K562 (cell line): ENCODE results near the gene ADARB2. TPM values are rescaled to one million over a fixed set of nuclear protein-coding genes. Genes with fewer than 3 reads are reported as not detected.

Experiments
- ATAC-seq: fragments of 200-7000 bp; cut with Tn5 transposase; 3 replicates; pipeline ENCODE4 v1.9.1; 2020; ENCODE audit warnings: moderate library complexity
- BruUV-seq: library from RNA; stranded (reverse); fragments of 400-500 nt; replicated peaks from 2 replicates; lab custom pipeline; 2021; lab: Mats Ljungman, UMichigan
- CTCF ChIA-PET: fragments of 300-600 bp; formaldehyde crosslinking; extraction: SDS; loops from one replicate; lab custom pipeline; 2021; ENCODE audit warnings: low intra/inter-chr PET ratio; lab: Yijun Ruan, JAX
- POLR2A ChIA-PET: fragments of 300-600, 350-650 bp; sonication (Branson Sonifier 250); formaldehyde crosslinking; extraction: SDS; loops from one replicate; lab custom pipeline; 2021; ENCODE audit warnings: antibody characterized with exemption, inconsistent platforms; lab: Yijun Ruan, JAX
- DNase-seq, 4 experiments: peaks; one replicate each; pipeline versions ENCODE4 v3.0.0 to v3.0.0-alpha.2; 2011 to 2018; ENCODE audit warnings: low spot score in 3 of 4, mixed read lengths in 3 of 4; ENCODE audit errors: extremely low read depth in 1 of 4
- FAIRE-seq: peaks from 2 replicates; lab custom pipeline; 2011; peaks lifted over from hg19 to GRCh38; lab: Jason Lieb, UNC
- H2AFZ ChIP-seq: 2 replicates; pipeline ENCODE4 v1.6.0; 2011; ENCODE audit warnings: low read depth, low read length, control low read depth, inconsistent platforms
- H3K27ac ChIP-seq: fragments of 200-600 bp; 3 replicates; pipeline ENCODE4 v1.8.0; 2011; ENCODE audit warnings: low read depth, mild to moderate bottlenecking, control low read depth, inconsistent platforms, low read length, moderate library complexity, mixed read lengths; ENCODE audit errors: extremely low read depth
- H3K27me3 ChIP-seq, 2 experiments: fragments of 300-600 bp in 1 of 2; 2 replicates in 1 of 2; 3 replicates in 1 of 2; pipeline versions ENCODE4 v1.6.0 to v1.8.0; 2011; ENCODE audit warnings: inconsistent platforms in 2 of 2, low read length in 2 of 2, mild to moderate bottlenecking in 1 of 2, mixed read lengths in 1 of 2, moderate library complexity in 1 of 2; ENCODE audit not compliant: control insufficient read depth in 2 of 2, insufficient read depth in 2 of 2
- H3K36me3 ChIP-seq: fragments of 300-600 bp; 3 replicates; pipeline ENCODE4 v1.8.0; 2011; ENCODE audit warnings: mild to moderate bottlenecking, low read length, inconsistent platforms; ENCODE audit not compliant: control insufficient read depth, insufficient read depth
- H3K4me1 ChIP-seq, 2 experiments: fragments of 200-600 bp in 1 of 2; replicated peaks in 1 of 2; 2 replicates in 1 of 2; 3 replicates in 1 of 2; pipeline versions ENCODE4 v1.5.1 to v1.8.0; 2011; ENCODE audit warnings: inconsistent platforms in 2 of 2, low read length in 2 of 2, mild to moderate bottlenecking in 1 of 2, mixed read lengths in 1 of 2, moderate library complexity in 1 of 2; ENCODE audit not compliant: control insufficient read depth in 2 of 2, insufficient read depth in 2 of 2
- H3K4me2 ChIP-seq: 2 replicates; pipeline ENCODE4 v1.6.1; 2011; ENCODE audit warnings: low read length, control low read depth, inconsistent platforms, mixed read lengths; ENCODE audit not compliant: insufficient read depth
- H3K4me3 ChIP-seq: fragments of 200-600 bp; sonication (generic), shearing (Covaris generic); 2 replicates; pipeline ENCODE4 v1.5.1; 2016; ENCODE audit warnings: control low read depth, inconsistent platforms
- H3K79me2 ChIP-seq: fragments of 200-600 bp; 3 replicates; pipeline ENCODE4 v1.8.0; 2011; ENCODE audit warnings: low read length, inconsistent platforms; ENCODE audit not compliant: control insufficient read depth, insufficient read depth
- H3K9ac ChIP-seq, 2 experiments: 2 replicates each; pipeline versions ENCODE4 v1.6.0 to v1.6.1; 2011; ENCODE audit warnings: low read depth in 2 of 2, low read length in 2 of 2, control low read depth in 1 of 2, inconsistent platforms in 1 of 2, mild to moderate bottlenecking in 1 of 2, mixed read lengths in 1 of 2; ENCODE audit not compliant: insufficient read depth in 1 of 2
- H3K9me1 ChIP-seq: one replicate; pipeline ENCODE4 v1.6.0; 2011; ENCODE audit warnings: inconsistent platforms, mild to moderate bottlenecking, low read length, moderate library complexity; ENCODE audit not compliant: control insufficient read depth, insufficient read depth
- H3K9me3 ChIP-seq: replicated peaks from 2 replicates; pipeline ENCODE4 v1.5.1; 2011; ENCODE audit warnings: low read depth, low read length, inconsistent platforms; ENCODE audit not compliant: control insufficient read depth, insufficient read depth
- H4K20me1 ChIP-seq: replicated peaks from 2 replicates; pipeline ENCODE4 v1.6.1; 2011; ENCODE audit warnings: low read length, inconsistent platforms, mixed read lengths; ENCODE audit not compliant: control insufficient read depth, insufficient read depth
- BCL6 ChIP-seq: fragments of 250-450 bp; sonication (Bioruptor Pico); IDR thresholded peaks from 2 replicates; pipeline ENCODE4 v1.4.0; 2020
- CCNT2 ChIP-seq: IDR thresholded peaks from 2 replicates; pipeline ENCODE4 v1.6.1; 2011; ENCODE audit warnings: borderline replicate concordance, low read depth, mild to moderate bottlenecking, moderate library complexity, mixed read lengths, low read length; ENCODE audit not compliant: insufficient read length; ENCODE audit errors: extremely low read depth
- E2F1 ChIP-seq: sonication (generic); formaldehyde crosslinking; IDR thresholded peaks from 2 replicates; pipeline ENCODE4 v1.8.1; 2023; ENCODE audit warnings: mild to moderate bottlenecking, missing genetic modification reagents, moderate library complexity
- FOXP1 ChIP-seq: sonication (generic); formaldehyde crosslinking; IDR thresholded peaks from 2 replicates; pipeline ENCODE4 v1.8.0; 2022; ENCODE audit warnings: mild to moderate bottlenecking, missing genetic modification reagents
- GTF2E2 ChIP-seq: fragments of 200-800 bp; sonication (Bioruptor generic); IDR thresholded peaks from 2 replicates; pipeline ENCODE4 v1.6.1; 2016; ENCODE audit warnings: missing genetic modification characterization, missing compliant biosample characterization
- HCFC1 ChIP-seq: IDR thresholded peaks from 2 replicates; pipeline ENCODE4 v1.6.1; 2012; ENCODE audit warnings: low read depth, low read length, improper control_type of control experiment
- HEY1 ChIP-seq: fragments of 250-450 bp; sonication (Bioruptor Pico); IDR thresholded peaks from 2 replicates; pipeline ENCODE4 v1.5.0; 2020; ENCODE audit warnings: mild to moderate bottlenecking, moderate library complexity, borderline replicate concordance
- HLTF ChIP-seq: fragments of 450-650 bp; IDR thresholded peaks from 2 replicates; pipeline ENCODE4 v1.6.1; 2016
- JUNB ChIP-seq: fragments of 450-650 bp; formaldehyde crosslinking; conservative IDR thresholded peaks from 2 replicates; pipeline ENCODE4 v1.4.0; 2020; ENCODE audit warnings: mild to moderate bottlenecking
- LARP7 ChIP-seq: fragments of 450-650 bp; IDR thresholded peaks from 2 replicates; pipeline ENCODE4 v1.6.1; 2016
- MAX ChIP-seq: sonication (generic); formaldehyde crosslinking; IDR thresholded peaks from 2 replicates; pipeline ENCODE4 v1.9.0; 2022; ENCODE audit warnings: mild to moderate bottlenecking, missing genetic modification reagents
- MYNN ChIP-seq, 2 experiments: sonication (generic); formaldehyde crosslinking in 1 of 2; IDR thresholded peaks; 2 replicates each; pipeline versions ENCODE4 v1.5.0 to v1.6.1; 2016 to 2020; ENCODE audit warnings: antibody characterized with exemption in 1 of 2, missing genetic modification reagents in 1 of 2
- SIN3B ChIP-seq: fragments of 450-650 bp; IDR thresholded peaks from 2 replicates; pipeline ENCODE4 v1.6.1; 2017; ENCODE audit warnings: low read depth, mild to moderate bottlenecking, moderate library complexity
- TAF15 ChIP-seq: fragments of 200-400 bp; formaldehyde crosslinking; IDR thresholded peaks from 2 replicates; pipeline ENCODE4 v1.6.1; 2017; ENCODE audit warnings: mild to moderate bottlenecking, low read depth, low read length, moderate library complexity
- ZNF23 ChIP-seq: fragments of 250-450 bp; sonication (Bioruptor Pico); IDR thresholded peaks from 2 replicates; pipeline ENCODE4 v1.4.0; 2020; ENCODE audit warnings: mild to moderate bottlenecking
- ZNF695 ChIP-seq: fragments of 450-650 bp; formaldehyde crosslinking; IDR thresholded peaks from 2 replicates; pipeline ENCODE4 v1.4.0; 2020; ENCODE audit warnings: mild to moderate bottlenecking, moderate library complexity
- ZNF707 ChIP-seq: fragments of 250-450 bp; sonication (Bioruptor Pico); conservative IDR thresholded peaks from 2 replicates; pipeline ENCODE4 v1.8.0; 2022; ENCODE audit warnings: inconsistent platforms, mild to moderate bottlenecking, moderate library complexity
- ZSCAN32 ChIP-seq: fragments of 450-650 bp; formaldehyde crosslinking; IDR thresholded peaks from 2 replicates; pipeline ENCODE4 v1.4.0; 2020; ENCODE audit warnings: mild to moderate bottlenecking, moderate library complexity
- WGBS: fragments of 100-300 bp; shearing (Covaris generic); methylation state at CpG from one replicate; pipeline ENCODE4 v1.1.6; 2016; ENCODE audit warnings: low coverage, mixed read lengths; ENCODE audit not compliant: insufficient coverage; ENCODE audit errors: missing lambda C conversion rate; 5-methylcytosine and 5-hydroxymethylcytosine counted together
- in situ Hi-C: fragments of 300-500 bp; cut with MboI; formaldehyde crosslinking; loops from 4 replicates; pipeline ENCODE4 v1.15.0; 2018; ENCODE audit warnings: inconsistent platforms, mixed read lengths
- intact Hi-C: fragments of 100-400 bp; cut with micrococcal nuclease; formaldehyde crosslinking; loops from 2 replicates; pipeline ENCODE4 v1.14.2; 2022
- polyA plus RNA-seq, 8 experiments: library from polyadenylated mRNA; depleted of rRNA in 4 of 8; stranded (reverse) in 5 of 8; unstranded in 3 of 8; fragments of >200 nt; fragmentation: Nextera tagmentation in 2 of 8; fragmentation: Illumina TruSeq in 1 of 8; extraction: Ambion mirVana in 2 of 8; extraction: Trizol in 1 of 8; gene quantifications; 2 replicates each; pipeline versions ENCODE4 v1.2.1 to v1.2.3, GENCODE V29; 2011 to 2014; ENCODE audit warnings: inconsistent platforms in 1 of 8, missing spikeins in 1 of 8
- total RNA-seq, 7 experiments: library from RNA; depleted of rRNA in 6 of 7; stranded (reverse); fragments of >200 nt in 6 of 7; fragmentation: Illumina TruSeq in 2 of 7; extraction: Trizol in 2 of 7; gene quantifications; 2 replicates each; pipeline versions ENCODE4 v1.2.1 to v1.2.3, GENCODE V29; 2011 to 2021; ENCODE audit warnings: low replicate concordance in 1 of 7

Gene ADARB2
- total and polyA plus RNA-seq, 9 of the 15 experiments (the other 6 are each of a cell fraction or from before 2014, with no cell fraction given): not detected

DNA sequence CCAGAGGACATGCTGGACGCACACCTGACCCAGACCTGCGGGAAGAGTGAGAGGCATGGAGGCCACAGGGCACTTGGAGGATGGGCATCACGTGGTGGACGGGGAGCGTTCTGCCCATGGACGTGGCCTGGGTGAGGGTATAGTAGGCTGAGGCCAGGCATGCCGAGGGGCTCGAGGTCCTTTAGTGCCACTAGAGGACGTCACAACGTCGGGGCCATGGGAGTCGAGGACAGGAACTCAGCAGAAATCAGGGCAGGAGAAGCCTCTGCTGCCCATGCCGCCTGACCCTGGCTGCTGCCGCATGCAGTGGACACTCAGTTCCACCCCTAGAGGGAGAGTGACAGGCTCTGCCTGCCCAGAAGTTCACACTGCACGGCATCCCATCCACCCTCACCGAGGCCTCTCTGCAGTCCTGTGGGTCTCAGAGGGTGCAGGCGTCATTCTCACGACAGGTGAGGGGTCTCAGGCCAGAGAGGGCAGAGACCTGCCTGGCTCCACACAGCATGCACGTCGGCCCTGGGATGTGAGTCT is 198.7 kb downstream of the ADARB2 start:
- in situ Hi-C loops (no loop called here), intact Hi-C loops (no loop called here)
- Histone ChIP-seq H3K27me3 (peaks cover 27 to 47% of the 10 kb centered on the region in 2 experiments; a peak in 4 of 5 replicates), H3K9ac (no peak overlapping the region), H3K9me3 (no peaks in the 10 kb centered on the region), H3K27ac (no peak overlapping the region), H4K20me1 (0 out of 2 replicates have a peak, but pooled peaks cover 5% of the 10 kb centered on the region), H3K36me3 (no peaks in the 10 kb centered on the region), H3K4me3 (no peak overlapping the region), H3K4me1 (no peaks in the 10 kb centered on the region), H2AFZ (no peak overlapping the region), H3K79me2 (no peaks in the 10 kb centered on the region), H3K9me1 (no peaks in the 10 kb centered on the region), H3K4me2 (no peak overlapping the region)
- POLR2A ChIA-PET: no interaction called here
- DNase-seq (no peak), FAIRE-seq (no peak), ATAC-seq (peak; percentile 66)
- 0% methylated on average over 18 of the region's 20 CpGs for WGBS
- CTCF ChIA-PET: no interaction called here
- TF ChIP-seq LARP7 (no peak), HEY1 (no peak), ZSCAN32 (CRISPR knock-in tag) (no peak), MYNN (IDR thresholded peaks at IDR 0.05) (no peak), MYNN (CRISPR knock-in tag; IDR thresholded peaks at IDR 0.05) (no peak)
- BruUV-seq: no TSS peak

DNA sequence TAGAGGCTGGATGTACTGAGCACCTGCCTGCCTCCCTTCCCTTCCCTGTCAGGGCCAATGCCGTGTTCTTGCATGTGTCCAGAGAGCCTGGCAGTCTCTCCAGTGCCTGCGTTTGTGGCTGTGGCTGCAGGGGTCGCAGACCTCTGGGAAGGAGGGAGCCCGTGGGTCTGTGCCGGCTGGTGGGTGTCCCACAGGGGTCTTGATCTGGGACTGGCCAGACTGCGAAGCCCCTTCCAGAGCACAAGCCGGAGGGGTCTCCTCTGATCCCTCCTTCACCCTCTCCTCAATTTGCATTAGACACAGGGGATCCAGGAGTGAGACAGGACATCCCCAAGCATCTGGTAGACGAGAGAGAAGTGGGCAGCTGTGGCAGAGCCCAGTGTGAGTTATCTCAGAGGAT is 199.2 kb downstream of the ADARB2 start:
- Histone ChIP-seq H3K36me3 (no peaks in the 10 kb centered on the region), H3K9me1 (no peaks in the 10 kb centered on the region), H3K4me1 (no peaks in the 10 kb centered on the region), H3K27ac (no peak overlapping the region), H3K4me3 (no peak overlapping the region), H3K79me2 (no peaks in the 10 kb centered on the region), H3K27me3 (peaks cover 22 to 47% of the 10 kb centered on the region in 2 experiments; a peak in 4 of 5 replicates), H3K4me2 (no peak overlapping the region), H3K9ac (no peak overlapping the region), H3K9me3 (no peaks in the 10 kb centered on the region), H4K20me1 (0 out of 2 replicates have a peak, but pooled peaks cover 5% of the 10 kb centered on the region), H2AFZ (no peak overlapping the region)
- in situ Hi-C loops: no loop called here
- 0% methylated on average over 7 of the region's 8 CpGs for WGBS
- no peak for FAIRE-seq
- intact Hi-C loops: no loop called here
- ChIA-PET CTCF (no interaction called here), POLR2A (no interaction called here)
- DNase-seq: no peak
- no peak for ATAC-seq
- BruUV-seq: no TSS peak
- TF ChIP-seq ZNF707 (CRISPR knock-in tag) (no peak), E2F1 (CRISPR knock-in tag) (no peak), ZNF695 (CRISPR knock-in tag) (no peak), HLTF (no peak), BCL6 (CRISPR knock-in tag) (no peak), ZNF23 (CRISPR knock-in tag) (no peak), SIN3B (no peak), FOXP1 (CRISPR knock-in tag) (no peak), MAX (CRISPR knock-in tag) (no peak), JUNB (CRISPR knock-in tag) (no peak), HCFC1 (no peak), GTF2E2 (tag) (no peak), TAF15 (no peak), CCNT2 (no peak)
